ENCODE results near the gene HSPG2.
"Not testable (repeated sequence)": the region's sequence is repeated elsewhere in the genome, so short reads cannot be mapped to it uniquely, and the experiment has no call there.

HSPG2 gene

GRCh38 chr1:21955501-21956281 is 18.6 kb upstream of the HSPG2 start:
- DNase-seq: no peak

GRCh38 chr1:21955058-21955457 is 17.9 kb upstream of the HSPG2 start:
- no peak for DNase-seq

GRCh38 chr1:21952786-21953520 is 15.8 kb upstream of the HSPG2 start:
- no peak for DNase-seq

- DNase-seq: no peak
These were observed 14.2 kb upstream of the HSPG2 start for GRCh38 chr1:21951226-21951870.

GRCh38 chr1:21950734-21951133 is 13.6 kb upstream of the HSPG2 start:
- DNase-seq: no peak

GRCh38 chr1:21946836-21947587 is 9.9 kb upstream of the HSPG2 start:
- DNase-seq: no peak

- DNase-seq: no peak
These were observed 7.6 kb upstream of the HSPG2 start for GRCh38 chr1:21944733-21945073.

GRCh38 chr1:21942959-21943640 is 6.0 kb upstream of the HSPG2 start:
- not testable (repeated sequence) for DNase-seq

- no peak for DNase-seq
These were observed 5.4 kb upstream of the HSPG2 start for GRCh38 chr1:21942464-21942863.

- DNase-seq: no peak
These were observed 4.3 kb upstream of the HSPG2 start for GRCh38 chr1:21941370-21941769.

- no peak for DNase-seq
These were observed 3.4 kb upstream of the HSPG2 start for GRCh38 chr1:21940492-21940891.

GRCh38 chr1:21939650-21940374 is 2.7 kb upstream of the HSPG2 start:
- DNase-seq: no peak

- DNase-seq: no peak
These were observed 1.8 kb upstream of the HSPG2 start for GRCh38 chr1:21938732-21939538.

GRCh38 chr1:21937372-21938121 is 437 bp upstream of the HSPG2 start:
- DNase-seq: peak; percentile 58 to 69

GRCh38 chr1:21936366-21937031 is 611 bp downstream of the HSPG2 start:
- no peak for DNase-seq

GRCh38 chr1:21935891-21936365 is 1.2 kb downstream of the HSPG2 start:
- DNase-seq: no peak

GRCh38 chr1:21935393-21935804 is 1.7 kb downstream of the HSPG2 start:
- DNase-seq: no peak

- no peak for DNase-seq
These were observed 3.5 kb downstream of the HSPG2 start for GRCh38 chr1:21933397-21934248.

Data from CD4-positive, alpha-beta T cell treated with Interleukin-4 for 1 hour (primary cell).